H1 (cell line): ENCODE data around the gene CYP27B1.

ENCODE experiments used
- CTBP2 ChIP-seq: IDR thresholded peaks from 2 replicates; pipeline ENCODE4 v1.7.0; 2011; ENCODE audit warnings: borderline replicate concordance, mild to moderate bottlenecking, moderate library complexity, mixed read lengths, low read length; ENCODE audit not compliant: insufficient read depth, insufficient read length
- CTCF ChIP-seq, 3 experiments: IDR thresholded peaks; 1 replicate in 2 of 3; 2 replicates in 1 of 3; pipeline versions ENCODE4 v1.5.1 to v1.6.1; 2011; ENCODE audit warnings: low read length in 3 of 3, mild to moderate bottlenecking in 3 of 3, inconsistent platforms in 2 of 3, low read depth in 1 of 3, moderate library complexity in 1 of 3; ENCODE audit not compliant: insufficient read depth in 1 of 3; ENCODE audit errors: control extremely low read depth in 1 of 3
- EP300 ChIP-seq, 2 experiments: IDR thresholded peaks; 1 replicate in 1 of 2; 2 replicates in 1 of 2; pipeline ENCODE4 v1.6.1; 2011 to 2012; ENCODE audit warnings: low read depth in 2 of 2, low read length in 2 of 2, mild to moderate bottlenecking in 2 of 2, borderline replicate concordance in 1 of 2, inconsistent platforms in 1 of 2, moderate library complexity in 1 of 2
- EZH2 ChIP-seq: fragments of 200-600 bp; sonication (generic); IDR thresholded peaks from 2 replicates; pipeline ENCODE4 v1.7.1; 2012; ENCODE audit warnings: low read depth, mild to moderate bottlenecking, moderate library complexity, low read length, inconsistent platforms; ENCODE audit not compliant: severe bottlenecking
- MAX ChIP-seq: IDR thresholded peaks from 2 replicates; pipeline ENCODE4 v1.6.1; 2012; ENCODE audit warnings: inconsistent platforms
- SIN3A ChIP-seq, 2 experiments: IDR thresholded peaks in 1 of 2; conservative IDR thresholded peaks in 1 of 2; 2 replicates each; pipeline ENCODE4 v1.6.1; 2011 to 2012; ENCODE audit warnings: low read length in 2 of 2, improper control_type of control experiment in 1 of 2, low read depth in 1 of 2, mild to moderate bottlenecking in 1 of 2
- SP1 ChIP-seq: IDR thresholded peaks from 2 replicates; pipeline ENCODE4 v1.6.1; 2011; ENCODE audit warnings: low read depth, low read length
- TAF1 ChIP-seq: IDR thresholded peaks from 2 replicates; pipeline ENCODE4 v1.6.1; 2011; ENCODE audit warnings: mild to moderate bottlenecking, low read depth, low read length

DNA sequence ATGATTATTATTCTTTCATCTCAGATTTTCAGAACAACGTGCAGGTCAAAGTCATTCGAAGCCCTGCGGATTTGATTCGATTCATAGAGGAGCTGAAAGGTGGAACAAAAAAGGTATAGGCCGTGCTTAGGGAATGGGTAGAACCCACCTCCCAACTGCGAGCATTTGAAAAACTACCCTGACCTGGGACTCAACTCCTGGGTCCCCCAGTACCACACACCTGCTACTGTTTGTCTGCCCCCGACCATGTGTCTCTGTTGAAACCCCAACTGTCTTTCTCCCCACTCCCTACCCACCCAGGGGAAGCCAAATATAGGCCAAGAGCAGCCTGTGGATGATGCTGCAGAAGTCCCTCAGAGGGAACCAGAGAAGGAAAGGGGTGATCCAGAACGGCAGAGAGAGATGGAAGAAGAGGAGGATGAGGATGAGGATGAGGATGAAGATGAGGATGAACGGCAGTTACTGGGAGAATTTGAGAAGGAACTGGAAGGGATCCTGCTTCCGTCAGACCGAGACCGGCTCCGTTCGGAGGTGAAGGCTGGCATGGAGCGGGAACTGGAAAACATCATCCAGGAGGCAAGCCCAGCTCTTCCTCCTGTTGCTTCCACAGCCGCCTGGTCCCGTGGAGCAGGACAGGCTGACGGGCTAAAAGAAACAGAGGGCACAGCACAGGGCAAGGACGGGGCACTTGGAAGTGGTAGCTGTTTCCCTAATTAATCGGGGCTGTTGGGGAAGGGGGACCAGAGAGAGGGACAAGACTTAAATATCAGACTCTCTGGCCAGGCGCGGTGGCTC, 48.8 kb downstream of the CYP27B1 start:
- TF ChIP-seq CTCF (IDR thresholded peaks at IDR 0.05; ENCODE audit: control extremely low read depth in 1 of 3, insufficient read depth in 1 of 3, low read depth in 1 of 3, low read length in 3 of 3) (no peak), EP300 (IDR thresholded peaks at IDR 0.05; ENCODE audit: borderline replicate concordance in 1 of 2, low read depth in 2 of 2, low read length in 2 of 2) (no peak), SIN3A (conservative IDR thresholded peaks at IDR 0.05 in 1 of 2, IDR thresholded peaks at IDR 0.05 in 1 of 2; ENCODE audit: low read depth in 1 of 2, low read length in 2 of 2) (no peak), CTBP2 (no peak), TAF1 (no peak), EZH2 (no peak), MAX (no peak), SP1 (no peak)
